Hair follicular keratinocyte (primary cell): Measurements from ENCODE around the gene RASA3. TPM values are rescaled to one million over a fixed set of nuclear protein-coding genes. Genes with fewer than 3 reads are reported as not detected.

Experiments
- total RNA-seq: library from RNA; depleted of rRNA; stranded (reverse); fragments of >200 nt; gene quantifications from 2 replicates; pipeline ENCODE4 v1.2.3, GENCODE V29; 2015

The RASA3 gene
- total RNA-seq, result 4.1 and 6.6 TPM in 2 replicates

GRCh38 chr13:114132419-114133121 is at the start of gene RASA3:
Gene RASA3, minus strand, starts transcription at chr13:114132623. Its CDS starts 134 bp downstream, at chr13:114132489.

GRCh38 chr13:114179087-114179658 is 46.8 kb upstream of the RASA3 start, which contains the start of gene CFAP97D2:
Gene CFAP97D2, plus strand, starts transcription at chr13:114179257. Its CDS starts 74 bp downstream, at chr13:114179331.

GRCh38 chr13:113973218-113974164 is 158.9 kb downstream of the RASA3 start, which contains the start of gene C13orf46:
Gene C13orf46, minus strand, starts transcription at chr13:113974076. Its CDS starts 79 bp downstream, at chr13:113973997.

Other genes starting within 250 kb of the RASA3 start
- not detected in 2 replicates for gene C13orf46, start 158.5 kb downstream of the RASA3 start, total RNA-seq
- gene CFAP97D2, start 46.6 kb upstream of the RASA3 start, total RNA-seq, result not detected in 2 replicates
- 18.5 and 29.0 TPM in 2 replicates for gene CDC16, start 102.3 kb upstream of the RASA3 start, total RNA-seq
- 21.1 and 21.5 TPM in 2 replicates for gene UPF3A, start 149.0 kb upstream of the RASA3 start, total RNA-seq
- gene CHAMP1, start 181.9 kb upstream of the RASA3 start, total RNA-seq, result 16.3 and 30.1 TPM in 2 replicates